Esophagus muscularis mucosa (tissue), 4 donors: ENCODE data around the gene MAZ.

Experiments used
- CTCF ChIP-seq, 3 experiments: fragments of 200-600 bp in 2 of 3; fragments of 450-650 bp in 1 of 3; sonication (generic) in 2 of 3; IDR thresholded peaks; one replicate each; pipeline ENCODE4 v1.5.1; 2017 to 2019; ENCODE audit warnings: antibody characterized with exemption in 3 of 3, mild to moderate bottlenecking in 2 of 3, moderate library complexity in 1 of 3
- EP300 ChIP-seq: sonication (generic); formaldehyde crosslinking; IDR thresholded peaks from one replicate; pipeline ENCODE4 v1.6.1; 2017; ENCODE audit warnings: antibody characterized with exemption
- POLR2A ChIP-seq: fragments of 450-650 bp; IDR thresholded peaks from one replicate; pipeline ENCODE4 v1.6.1; 2017; ENCODE audit warnings: antibody characterized with exemption, moderate library complexity, mild to moderate bottlenecking, low read depth
- POLR2AphosphoS5 ChIP-seq, 2 donors: sonication (generic); formaldehyde crosslinking; IDR thresholded peaks; one replicate each; pipeline ENCODE4 v1.6.1; 2017; ENCODE audit warnings: antibody characterized with exemption in 2 of 2

DNA sequence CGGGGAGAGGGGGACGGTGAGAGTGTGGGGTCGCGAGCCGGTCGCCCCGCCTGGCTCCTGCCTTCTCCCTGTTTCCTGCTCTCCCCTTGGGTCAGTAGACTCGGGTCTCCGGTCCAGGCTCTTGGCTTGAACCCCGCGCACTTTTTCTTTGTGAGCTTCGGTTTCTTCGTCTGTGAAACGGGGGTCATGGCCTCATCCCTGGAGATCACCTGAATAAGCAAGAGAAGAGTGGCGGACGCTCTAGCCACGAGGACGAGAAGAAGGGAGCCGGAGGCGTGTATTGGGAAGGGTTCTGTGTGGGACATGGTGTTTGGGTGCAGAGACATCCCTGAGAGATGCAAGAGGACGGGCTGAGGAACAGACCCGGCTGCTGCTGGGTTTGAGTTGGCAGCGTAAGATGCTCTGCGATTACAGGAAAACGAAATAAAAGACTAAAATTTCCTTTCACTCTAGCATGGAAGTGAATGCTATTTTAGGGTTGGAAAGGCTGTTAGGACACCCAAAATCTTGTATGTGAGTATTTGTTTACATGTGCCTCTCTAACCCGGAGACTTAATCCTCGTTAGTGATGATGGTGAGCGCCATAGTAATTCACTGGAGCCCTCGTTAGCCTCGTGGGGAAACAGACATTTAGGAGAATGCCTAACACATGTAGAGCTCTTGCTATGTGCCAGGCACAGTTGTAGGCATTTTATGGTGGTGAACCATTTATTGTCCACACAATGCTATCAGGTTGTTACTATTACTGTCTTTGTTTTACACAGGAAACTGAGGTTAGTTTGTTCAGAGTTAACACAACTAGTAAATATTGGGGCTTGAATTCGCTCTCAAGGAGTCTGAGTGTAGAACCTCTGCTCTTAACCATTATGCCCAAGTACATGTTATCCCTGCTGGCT, 15.1 kb upstream of the MAZ start:
- TF ChIP-seq CTCF (IDR thresholded peaks at IDR 0.05) (no peak), EP300 (no peak), POLR2A (no peak), POLR2AphosphoS5 (IDR thresholded peaks at IDR 0.05) (no peak)
